Measurements from ENCODE around the gene FBXL12. TPM values are rescaled to one million over a fixed set of nuclear protein-coding genes. Genes with fewer than 3 reads are reported as not detected.

FBXL12 gene
- total and polyA plus RNA-seq, 2 experiments from 2014 or later, result 23.5 to 25.4 TPM

- Histone ChIP-seq H3K9me2 (ENCODE audit: insufficient read depth) (no peaks in the 10 kb centered on the region), H3K36me3 (ENCODE audit: insufficient read depth) (no peaks in the 10 kb centered on the region), H4K20me1 (replicated peaks; ENCODE audit: insufficient read depth) (peaks cover 4% of the 10 kb centered on the region; the same call in 1 of the 2 replicates), H3F3A (replicated peaks; ENCODE audit: low read depth) (no peaks in the 10 kb centered on the region), H3K27me3 (ENCODE audit: insufficient read depth) (no peaks in the 10 kb centered on the region), H3K4me3 (no peak overlapping the region), H2AFZ (no peak overlapping the region), H3K79me2 (replicated peaks; ENCODE audit: insufficient read depth) (no peaks in the 10 kb centered on the region), H3K4me1 (ENCODE audit: insufficient read depth) (no peaks in the 10 kb centered on the region), H3K4me2 (no peak overlapping the region), H3K27ac (ENCODE audit: low read depth) (no peak overlapping the region)
- Mint-ChIP-seq H3K4me3 (no peak overlapping the region), H3K9me3 (peaks cover 4% of the 10 kb centered on the region; the same call in 2 of the 3 replicates), H3K27me3 (ENCODE audit: insufficient read depth, low read depth, poor library complexity) (peaks cover 5% of the 10 kb centered on the region), H3K27ac (no peak overlapping the region), H3K36me3 (ENCODE audit: low read depth) (peaks cover 63% of the 10 kb centered on the region), H3K4me1 (peaks cover 6% of the 10 kb centered on the region; the same call in 1 of the 3 replicates)
- ATAC-seq, result no peak
- DNase-seq (ENCODE audit: low spot score), result no peak
- no peak for TF ChIP-seq ZNF331 (CRISPR knock-in tag; IDR thresholded peaks at IDR 0.05; ENCODE audit: low read depth)
- TF ChIP-seq STAT1 (IDR thresholded peaks at IDR 0.05; ENCODE audit: unreplicated experiment), result no peak
- no peak for TF ChIP-seq EZH2phosphoT487 (IDR thresholded peaks at IDR 0.05; ENCODE audit: unreplicated experiment)
- no peak for TF ChIP-seq CTCF (conservative IDR thresholded peaks at IDR 0.05; ENCODE audit: low read depth in 2 of 2)
- no peak for TF ChIP-seq ETS1 (IDR thresholded peaks at IDR 0.05)
- no peak for TF ChIP-seq REST (IDR thresholded peaks at IDR 0.05; ENCODE audit: unreplicated experiment)
- TF ChIP-seq ZNF114 (CRISPR knock-in tag; IDR thresholded peaks at IDR 0.05), result no peak
- no peak for TF ChIP-seq CREB1 (CRISPR knock-in tag; IDR thresholded peaks at IDR 0.05; ENCODE audit: low read depth)
- TF ChIP-seq ZNF462 (CRISPR knock-in tag; IDR thresholded peaks at IDR 0.05), result no peak
- no peak for TF ChIP-seq JUNB (IDR thresholded peaks at IDR 0.05; ENCODE audit: unreplicated experiment)
- TF ChIP-seq NANOG (IDR thresholded peaks at IDR 0.05; ENCODE audit: borderline replicate concordance), result no peak
- TF ChIP-seq POLR2AphosphoS5 (IDR thresholded peaks at IDR 0.05; ENCODE audit: low read depth), result no peak
- no peak for TF ChIP-seq EZH2 (IDR thresholded peaks at IDR 0.05; ENCODE audit: low read depth, unreplicated experiment)
Measured at GRCh38 chr19:9842834-9843625, 24.2 kb upstream of the FBXL12 start.

All from GM23338 (cell line).